ENCODE measurements around the gene ZDHHC18. TPM values are rescaled to one million over a fixed set of nuclear protein-coding genes. Genes with fewer than 3 reads are reported as not detected.
"Not testable (repeated sequence)": the region's sequence is repeated elsewhere in the genome, so short reads cannot be mapped to it uniquely, and the experiment has no call there.

The ZDHHC18 gene
- total RNA-seq, 1 donor from 2014 or later = 25.5 TPM

- peaks cover 15% of the 10 kb centered on the region for H3K4me1 Mint-ChIP-seq (ENCODE audit: low read depth)
- no peak for TF ChIP-seq CTCF (IDR thresholded peaks at IDR 0.05)
- peaks cover 10% of the 10 kb centered on the region for H3K36me3 Mint-ChIP-seq (ENCODE audit: low read depth)
- H3K27me3 Mint-ChIP-seq (ENCODE audit: low read depth) = no peaks in the 10 kb centered on the region
- H3K27ac Mint-ChIP-seq (ENCODE audit: unreplicated experiment) = no peak overlapping the region
- no peak overlapping the region for H3K4me3 Mint-ChIP-seq (ENCODE audit: unreplicated experiment)
- no peaks in the 10 kb centered on the region for H3K9me3 Mint-ChIP-seq (ENCODE audit: low read depth)
- no peak for DNase-seq (ENCODE audit: low spot score)
Observed at GRCh38 chr1:26844424-26845196, 18.1 kb downstream of the ZDHHC18 start.

GRCh38 chr1:26847826-26848225 lies 21.3 kb downstream of the ZDHHC18 start:
- not testable (repeated sequence) for H3K27ac Mint-ChIP-seq (ENCODE audit: unreplicated experiment)

GRCh38 chr1:26848499-26848898 lies 22.0 kb downstream of the ZDHHC18 start:
- no peak for TF ChIP-seq CTCF (IDR thresholded peaks at IDR 0.05)
- Mint-ChIP-seq H3K4me3 (ENCODE audit: unreplicated experiment) (no peak overlapping the region), H3K27ac (ENCODE audit: unreplicated experiment) (peak overlapping the region; percentile 86), H3K4me1 (ENCODE audit: low read depth) (peaks cover 20% of the 10 kb centered on the region), H3K36me3 (ENCODE audit: low read depth) (peaks cover 38% of the 10 kb centered on the region), H3K27me3 (ENCODE audit: low read depth) (no peaks in the 10 kb centered on the region), H3K9me3 (ENCODE audit: low read depth) (no peaks in the 10 kb centered on the region)
- DNase-seq (ENCODE audit: low spot score) = no peak

More at GRCh38 chr1:26847826-26848225, 21.3 kb downstream of the ZDHHC18 start:
- H3K9me3 Mint-ChIP-seq (ENCODE audit: low read depth); DNase-seq (ENCODE audit: low spot score); H3K4me3 Mint-ChIP-seq (ENCODE audit: unreplicated experiment); H3K27me3 Mint-ChIP-seq (ENCODE audit: low read depth): not testable (repeated sequence)
- H3K4me1 Mint-ChIP-seq (ENCODE audit: low read depth) = peaks cover 16% of the 10 kb centered on the region
- H3K36me3 Mint-ChIP-seq (ENCODE audit: low read depth) = peaks cover 35% of the 10 kb centered on the region

- Mint-ChIP-seq H3K36me3 (ENCODE audit: low read depth) (peaks cover 39% of the 10 kb centered on the region), H3K27ac (ENCODE audit: unreplicated experiment) (peak overlapping the region; percentile 86), H3K4me1 (ENCODE audit: low read depth) (peaks cover 20% of the 10 kb centered on the region), H3K4me3 (ENCODE audit: unreplicated experiment) (no peak overlapping the region), H3K27me3 (ENCODE audit: low read depth) (no peaks in the 10 kb centered on the region), H3K9me3 (ENCODE audit: low read depth) (no peaks in the 10 kb centered on the region)
- no peak for TF ChIP-seq CTCF (IDR thresholded peaks at IDR 0.05)
- no peak for DNase-seq (ENCODE audit: low spot score)
Observed at GRCh38 chr1:26848941-26849774, 22.7 kb downstream of the ZDHHC18 start.

- Mint-ChIP-seq H3K4me1 (ENCODE audit: low read depth) (peaks cover 20% of the 10 kb centered on the region), H3K9me3 (ENCODE audit: low read depth) (no peaks in the 10 kb centered on the region), H3K27me3 (ENCODE audit: low read depth) (no peaks in the 10 kb centered on the region), H3K36me3 (ENCODE audit: low read depth) (peaks cover 42% of the 10 kb centered on the region), H3K4me3 (ENCODE audit: unreplicated experiment) (no peak overlapping the region), H3K27ac (ENCODE audit: unreplicated experiment) (no peak overlapping the region)
- peak; percentile 49 for TF ChIP-seq CTCF (IDR thresholded peaks at IDR 0.05)
- DNase-seq (ENCODE audit: low spot score) = no peak
Observed at GRCh38 chr1:26851106-26851684, 24.7 kb downstream of the ZDHHC18 start.
